A549 (cell line): Measurements from ENCODE around the gene C1orf53. TPM values are rescaled to one million over a fixed set of nuclear protein-coding genes. Genes with fewer than 3 reads are reported as not detected.

Experiments used
- ATAC-seq, 2 experiments: fragments of 200-7000 bp in 1 of 2; fragments of >200 bp in 1 of 2; cut with Nextera tagmentation in 1 of 2; cut with Tn5 transposase in 1 of 2; 3 replicates each; pipeline versions ENCODE4 v1.8.0 to v1.9.1; 2018 to 2020; ENCODE audit warnings: mild to moderate bottlenecking in 1 of 2, moderate library complexity in 1 of 2
- CTCF ChIA-PET: fragments of 300-600 bp; sonication (Branson Sonifier 250); formaldehyde crosslinking; extraction: SDS; loops from one replicate; lab custom pipeline; 2021; ENCODE audit warnings: antibody characterized with exemption, inconsistent platforms; lab: Yijun Ruan, JAX
- POLR2A ChIA-PET: fragments of 350-600 bp; formaldehyde crosslinking; extraction: SDS; loops from one replicate; lab custom pipeline; 2021; ENCODE audit warnings: antibody characterized with exemption, inconsistent platforms; lab: Yijun Ruan, JAX
- DNase-seq, 2 experiments: peaks; one replicate each; pipeline versions ENCODE4 v3.0.0 to v3.0.0-alpha.2; 2011 to 2016; ENCODE audit warnings: low read depth in 1 of 2, low spot score in 1 of 2
- FAIRE-seq: peaks from 2 replicates; lab custom pipeline; 2011; peaks lifted over from hg19 to GRCh38; lab: Jason Lieb, UNC
- H3K27ac ChIP-seq, 2 experiments: fragments of >200 bp; sonication (Bioruptor Twin); formaldehyde crosslinking; 3 replicates each; pipeline ENCODE4 v1.5.1; 2016 to 2017
- H3K4me1 ChIP-seq: fragments of >200 bp; sonication (Bioruptor Twin); formaldehyde crosslinking; 3 replicates; pipeline ENCODE4 v1.6.1; 2016
- H3K4me2 ChIP-seq: fragments of >200 bp; sonication (Bioruptor Twin); formaldehyde crosslinking; 3 replicates; pipeline ENCODE4 v1.6.1; 2016
- H3K4me3 ChIP-seq: fragments of >200 bp; sonication (Bioruptor Twin); formaldehyde crosslinking; 3 replicates; pipeline ENCODE4 v1.5.1; 2016
- H3K9me3 ChIP-seq: fragments of >200 bp; sonication (Bioruptor Twin); formaldehyde crosslinking; 3 replicates; pipeline ENCODE4 v1.6.1; 2016
- BHLHE40 ChIP-seq: IDR thresholded peaks from 2 replicates; pipeline ENCODE4 v1.6.1; 2012; ENCODE audit warnings: low read depth, low read length, inconsistent platforms
- CHD4 ChIP-seq: fragments of 200-600 bp; sonication (generic); IDR thresholded peaks from 2 replicates; pipeline ENCODE4 v1.6.1; 2016; ENCODE audit warnings: antibody characterized with exemption, mild to moderate bottlenecking, borderline replicate concordance
- EHMT2 ChIP-seq: fragments of 200-600 bp; sonication (generic); IDR thresholded peaks from 2 replicates; pipeline ENCODE4 v1.6.1; 2016; ENCODE audit warnings: antibody characterized with exemption, low read depth, mild to moderate bottlenecking, moderate library complexity
- EP300 ChIP-seq, 2 experiments: fragments of >200 bp; sonication (Bioruptor Twin); formaldehyde crosslinking; IDR thresholded peaks; 2 replicates in 1 of 2; 3 replicates in 1 of 2; pipeline ENCODE4 v1.6.1; 2016 to 2017
- ESRRA ChIP-seq: fragments of 150-350 bp; IDR thresholded peaks from 2 replicates; pipeline ENCODE4 v1.6.1; 2014; ENCODE audit warnings: mild to moderate bottlenecking, low read length, borderline replicate concordance
- FOSB ChIP-seq: fragments of 250-450 bp; sonication (Bioruptor Pico); IDR thresholded peaks from 2 replicates; pipeline ENCODE4 v1.5.0; 2020; ENCODE audit warnings: mild to moderate bottlenecking, moderate library complexity
- GATA3 ChIP-seq: IDR thresholded peaks from 2 replicates; pipeline ENCODE4 v1.6.1; 2012; ENCODE audit warnings: borderline replicate concordance
- HDAC2 ChIP-seq: fragments of 200-600 bp; sonication (generic); IDR thresholded peaks from 2 replicates; pipeline ENCODE4 v1.6.1; 2016
- HMGXB4 ChIP-seq: fragments of 250-450 bp; sonication (Bioruptor Pico); IDR thresholded peaks from 2 replicates; pipeline ENCODE4 v1.5.0; 2021; ENCODE audit warnings: mild to moderate bottlenecking, moderate library complexity, borderline replicate concordance
- HOXB13 ChIP-seq: fragments of 250-450 bp; sonication (Bioruptor Pico); IDR thresholded peaks from 2 replicates; pipeline ENCODE4 v1.5.0; 2020; ENCODE audit warnings: low read depth, mild to moderate bottlenecking, moderate library complexity
- JUNB ChIP-seq: fragments of >200 bp; sonication (Bioruptor Twin); formaldehyde crosslinking; IDR thresholded peaks from 2 replicates; pipeline ENCODE4 v1.6.1; 2016
- KDM1A ChIP-seq: fragments of 200-600 bp; sonication (generic); IDR thresholded peaks from 2 replicates; pipeline ENCODE4 v1.6.1; 2016; ENCODE audit warnings: low read depth, mild to moderate bottlenecking
- MAFK ChIP-seq: fragments of 450-650 bp; IDR thresholded peaks from 2 replicates; pipeline ENCODE4 v1.6.1; 2014; ENCODE audit not compliant: partially characterized antibody
- MAZ ChIP-seq: fragments of 150-350 bp; IDR thresholded peaks from 2 replicates; pipeline ENCODE4 v1.6.1; 2014; ENCODE audit warnings: antibody characterized with exemption, low read depth, low read length, borderline replicate concordance
- NFE2L2 ChIP-seq: fragments of 150-350 bp; conservative IDR thresholded peaks from 2 replicates; pipeline ENCODE4 v1.6.1; 2014; ENCODE audit warnings: low read length
- NR3C1 ChIP-seq: fragments of >200 bp; sonication (Bioruptor Twin); formaldehyde crosslinking; IDR thresholded peaks from 3 replicates; pipeline ENCODE4 v1.6.1; 2017
- POLR2A ChIP-seq: IDR thresholded peaks from 2 replicates; pipeline ENCODE4 v1.6.1; 2012; ENCODE audit warnings: mild to moderate bottlenecking, low read length
- RAD21 ChIP-seq, 2 experiments: fragments of >200 bp in 1 of 2; sonication (Bioruptor Twin) in 1 of 2; formaldehyde crosslinking in 1 of 2; IDR thresholded peaks in 1 of 2; conservative IDR thresholded peaks in 1 of 2; 2 replicates in 1 of 2; 3 replicates in 1 of 2; pipeline ENCODE4 v1.6.1; 2012 to 2018; ENCODE audit warnings: inconsistent platforms in 1 of 2
- RCOR1 ChIP-seq: fragments of 150-350 bp; IDR thresholded peaks from 2 replicates; pipeline ENCODE4 v1.6.1; 2014; ENCODE audit warnings: antibody characterized with exemption, low read length, low read depth
- RFX5 ChIP-seq: fragments of 450-650 bp; IDR thresholded peaks from 2 replicates; pipeline ENCODE4 v1.7.1; 2014; ENCODE audit warnings: antibody characterized with exemption, mild to moderate bottlenecking, moderate library complexity
- SREBF2 ChIP-seq: fragments of 450-650 bp; IDR thresholded peaks from 2 replicates; pipeline ENCODE4 v1.6.1; 2014; ENCODE audit warnings: mild to moderate bottlenecking, moderate library complexity
- TP53 ChIP-seq: fragments of 250-450 bp; sonication (Bioruptor Pico); IDR thresholded peaks from 2 replicates; pipeline ENCODE4 v1.5.0; 2021; ENCODE audit warnings: mild to moderate bottlenecking, moderate library complexity
- ZC3H11A ChIP-seq: fragments of 450-650 bp; IDR thresholded peaks from 2 replicates; pipeline ENCODE4 v1.6.1; 2014; ENCODE audit warnings: antibody characterized with exemption, mild to moderate bottlenecking
- ZFP36 ChIP-seq: fragments of 450-650 bp; IDR thresholded peaks from 2 replicates; pipeline ENCODE4 v1.6.1; 2014; ENCODE audit warnings: borderline replicate concordance; ENCODE audit not compliant: partially characterized antibody
- ZNF302 ChIP-seq: fragments of 250-450 bp; sonication (Bioruptor Pico); IDR thresholded peaks from 2 replicates; pipeline ENCODE4 v1.9.0; 2021; ENCODE audit warnings: inconsistent platforms, mild to moderate bottlenecking, moderate library complexity
- WGBS: methylation state at CpG from one replicate; pipeline ENCODE4 v1.1.6; 2017; ENCODE audit errors: missing lambda C conversion rate; 5-methylcytosine and 5-hydroxymethylcytosine counted together
- polyA plus RNA-seq, 4 experiments: library from polyadenylated mRNA; depleted of rRNA in 3 of 4; stranded (reverse); fragments of >200 nt; fragmentation: RNase III in 1 of 4; extraction: RNeasy Plus Mini Kit Qiagen cat#74134 plus additional on column Dnase treatment in 1 of 4; gene quantifications; 2 replicates in 3 of 4; 3 replicates in 1 of 4; pipeline ENCODE4 v1.2.3, GENCODE V29; 2011 to 2017
- TF ChIP-seq, protein P1 (sequence below): fragments of >200 bp; sonication (Bioruptor Twin); formaldehyde crosslinking; IDR thresholded peaks from 2 replicates; pipeline ENCODE4 v1.6.1; 2016
- TF ChIP-seq, protein P2 (sequence below): IDR thresholded peaks from 2 replicates; pipeline ENCODE4 v1.6.1; 2012; ENCODE audit warnings: low read depth, borderline replicate concordance

The C1orf53 gene
- polyA plus RNA-seq, 2 of the 4 experiments (the other 2 are of a cell fraction): 5.7 to 7.9 TPM

DNA sequence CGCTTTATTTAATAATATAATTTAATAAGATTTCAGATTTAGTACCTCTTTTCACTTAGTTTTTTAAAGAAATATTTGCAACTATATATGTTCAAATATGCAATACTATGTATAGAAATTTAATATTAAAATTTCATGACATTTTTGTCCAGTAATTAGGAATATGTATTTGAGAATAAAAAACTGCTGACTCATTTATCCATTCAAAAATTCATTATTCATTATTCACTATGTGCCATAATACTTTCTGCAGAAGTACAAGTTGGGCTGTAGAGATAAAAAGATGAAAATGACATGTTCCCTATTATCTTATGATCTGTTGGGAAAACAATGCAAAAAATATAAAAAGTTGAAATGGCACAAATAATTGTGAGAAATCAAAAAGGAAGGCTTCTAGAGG, 3.4 kb upstream of the C1orf53 start:
- H3K4me1 ChIP-seq: peaks cover 10% of the 10 kb centered on the region; the same call in 2 of the 3 replicates
- FAIRE-seq (no peak), DNase-seq (no peak), ATAC-seq (no peak)
- no peak overlapping the region for H3K4me3 ChIP-seq
- POLR2A ChIA-PET: no interaction called here
- peak; percentile 78 for TF ChIP-seq MAFK
- no peak for TF ChIP-seq POLR2A
- TF ChIP-seq NFE2L2: 0 out of 2 replicates have a peak, but pooled peaks have one; percentile 7
- TF ChIP-seq ZNF302 (CRISPR knock-in tag): no peak
- TF ChIP-seq CHD4: no peak
- no peak overlapping the region for H3K27ac ChIP-seq
- H3K9me3 ChIP-seq: no peaks in the 10 kb centered on the region
- 84% methylated on average over 1 of the region's 1 CpG for WGBS
- CTCF ChIA-PET: interaction anchor here (0.8 to 1.6 kb wide), 2 partner anchors 10 to 16 kb away, joined by 3 to 5 read pairs; no protein-coding TSS in a partner anchor
- no peak overlapping the region for H3K4me2 ChIP-seq

GRCh38 chr1:197902131-197902453, 338 bp upstream of the C1orf53 start:
- ATAC-seq: peak; percentile 8 to 54; a peak in 3 of 6 replicates
- Histone ChIP-seq H3K4me3 (peak overlapping the region; percentile 54), H3K9me3 (no peaks in the 10 kb centered on the region), H3K4me1 (peaks cover 10% of the 10 kb centered on the region; the same call in 2 of the 3 replicates), H3K27ac (peak overlapping the region; percentile 91 to 96), H3K4me2 (peak overlapping the region; percentile 84)
- WGBS: 5% methylated on average over 6 of the region's 6 CpGs
- FAIRE-seq: no peak
- ChIA-PET CTCF (interaction anchor here (0.9 to 4.6 kb wide), 4 partner anchors 9 to 20 kb away, joined by 3 to 42 read pairs (median 4); no protein-coding TSS in a partner anchor), POLR2A (interaction anchor here (0.7 to 1.5 kb wide), 8 partner anchors 9 to 165 kb away, joined by 3 to 13 read pairs (median 4); partner anchors contain the start of genes DENND1B and LHX9)
- no peak for DNase-seq
- TF ChIP-seq FOSB (CRISPR knock-in tag): no peak
- no peak for TF ChIP-seq TP53 (CRISPR knock-in tag)
- TF ChIP-seq RCOR1: no peak
- TF ChIP-seq, protein P1, sequence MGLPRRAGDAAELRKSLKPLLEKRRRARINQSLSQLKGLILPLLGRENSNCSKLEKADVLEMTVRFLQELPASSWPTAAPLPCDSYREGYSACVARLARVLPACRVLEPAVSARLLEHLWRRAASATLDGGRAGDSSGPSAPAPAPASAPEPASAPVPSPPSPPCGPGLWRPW: no peak
- TF ChIP-seq NR3C1: no peak
- no peak for TF ChIP-seq CHD4
- no peak for TF ChIP-seq EP300 (IDR thresholded peaks at IDR 0.05)
- TF ChIP-seq SREBF2: no peak
- TF ChIP-seq, protein P2, sequence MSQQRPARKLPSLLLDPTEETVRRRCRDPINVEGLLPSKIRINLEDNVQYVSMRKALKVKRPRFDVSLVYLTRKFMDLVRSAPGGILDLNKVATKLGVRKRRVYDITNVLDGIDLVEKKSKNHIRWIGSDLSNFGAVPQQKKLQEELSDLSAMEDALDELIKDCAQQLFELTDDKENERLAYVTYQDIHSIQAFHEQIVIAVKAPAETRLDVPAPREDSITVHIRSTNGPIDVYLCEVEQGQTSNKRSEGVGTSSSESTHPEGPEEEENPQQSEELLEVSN: no peak
- no peak for TF ChIP-seq ZC3H11A
- TF ChIP-seq MAZ: no peak
- TF ChIP-seq NFE2L2: no peak
- TF ChIP-seq JUNB: no peak

GRCh38 chr1:197903196-197903514, 725 bp downstream of the C1orf53 start:
- Histone ChIP-seq H3K4me1 (peaks cover 10% of the 10 kb centered on the region; the same call in 2 of the 3 replicates), H3K4me2 (peak overlapping the region; percentile 86), H3K9me3 (no peaks in the 10 kb centered on the region), H3K4me3 (peak overlapping the region; percentile 54), H3K27ac (peak overlapping the region; percentile 91 to 96)
- POLR2A ChIA-PET: interaction anchor here (0.7 to 1.5 kb wide), 8 partner anchors 8 to 166 kb away, joined by 3 to 13 read pairs (median 4); partner anchors contain the start of genes DENND1B and LHX9
- DNase-seq: no peak
- CTCF ChIA-PET: interaction anchor here (0.9 to 4.6 kb wide), 6 partner anchors 8 to 253 kb away, joined by 3 to 42 read pairs (median 4); partner anchors contain the start of gene NEK7
- TF ChIP-seq MAFK: peak; percentile 14
- TF ChIP-seq MAZ: no peak
- no peak for TF ChIP-seq ZC3H11A
- WGBS: 38% methylated on average over 3 of the region's 3 CpGs
- no peak for FAIRE-seq
- ATAC-seq: peak; percentile 57 to 65; a peak in 3 of 6 replicates

DNA sequence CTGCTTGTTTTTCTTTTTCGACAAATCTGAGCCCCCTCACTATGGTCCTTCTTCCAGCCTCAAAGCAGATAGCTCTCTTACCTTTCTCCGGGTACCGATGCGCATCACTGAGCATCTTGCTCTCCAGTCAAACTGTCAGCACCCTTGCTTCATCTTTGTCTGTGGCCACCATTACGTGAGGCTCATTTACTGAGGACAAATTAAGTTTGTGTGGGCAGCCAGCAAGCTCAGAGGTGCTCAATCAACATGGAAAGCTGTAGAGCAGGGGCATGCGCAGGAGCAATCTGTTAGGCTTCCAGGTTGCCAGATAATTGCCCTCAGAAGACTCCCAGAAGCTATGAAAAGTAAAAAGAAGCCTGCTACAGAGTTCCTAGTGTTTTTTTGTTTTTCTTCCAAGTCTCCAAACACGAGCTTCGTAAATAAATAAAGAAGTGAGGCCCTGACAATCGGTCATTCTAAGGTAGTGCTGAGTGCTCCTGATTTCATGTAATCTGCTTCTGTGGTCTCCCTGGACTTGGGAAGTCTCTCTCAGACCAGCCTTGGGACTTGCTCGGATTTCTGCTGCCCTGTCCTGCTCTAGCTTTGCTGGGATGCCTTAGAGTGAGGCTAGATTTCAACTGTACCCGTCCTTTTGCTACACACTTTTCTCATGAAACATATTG, 1.8 kb downstream of the C1orf53 start:
- ChIA-PET CTCF (interaction anchor here (0.6 to 4.6 kb wide), 5 partner anchors 10 to 285 kb away, joined by 3 to 42 read pairs (median 6); partner anchors contain the start of gene NEK7), POLR2A (no interaction called here)
- Histone ChIP-seq H3K4me2 (no peak overlapping the region), H3K9me3 (no peaks in the 10 kb centered on the region), H3K4me3 (no peak overlapping the region), H3K27ac (no peak overlapping the region), H3K4me1 (peaks cover 10% of the 10 kb centered on the region; the same call in 2 of the 3 replicates)
- DNase-seq (no peak), FAIRE-seq (no peak), ATAC-seq (no peak)
- 85% methylated on average over 11 of the region's 11 CpGs for WGBS
- TF ChIP-seq ESRRA (no peak), HDAC2 (no peak), BHLHE40 (no peak), RFX5 (no peak), GATA3 (no peak), HMGXB4 (CRISPR knock-in tag) (no peak), HOXB13 (CRISPR knock-in tag) (no peak), EHMT2 (no peak), KDM1A (no peak), RAD21 (conservative IDR thresholded peaks at IDR 0.05 in 1 of 2, IDR thresholded peaks at IDR 0.05 in 1 of 2) (no peak), ZC3H11A (no peak), MAZ (no peak), ZNF302 (CRISPR knock-in tag) (no peak), ZFP36 (no peak)
- TF ChIP-seq, protein P2: no peak
